GM18870 (cell line): ENCODE results near the gene CSMD2.
"Not testable (repeated sequence)": the region's sequence is repeated elsewhere in the genome, so short reads cannot be mapped to it uniquely, and the experiment has no call there.

Experiments
- ATAC-seq: cut with Tn5 transposase; IDR thresholded peaks from one replicate; pipeline ENCODE4 v1.9.1; 2021; ENCODE audit warnings: moderate library complexity; ENCODE audit not compliant: unreplicated experiment

The CSMD2 gene

GRCh38 chr1:34113362-34113761, 51.7 kb downstream of the CSMD2 start:
- no peak for ATAC-seq

DNA sequence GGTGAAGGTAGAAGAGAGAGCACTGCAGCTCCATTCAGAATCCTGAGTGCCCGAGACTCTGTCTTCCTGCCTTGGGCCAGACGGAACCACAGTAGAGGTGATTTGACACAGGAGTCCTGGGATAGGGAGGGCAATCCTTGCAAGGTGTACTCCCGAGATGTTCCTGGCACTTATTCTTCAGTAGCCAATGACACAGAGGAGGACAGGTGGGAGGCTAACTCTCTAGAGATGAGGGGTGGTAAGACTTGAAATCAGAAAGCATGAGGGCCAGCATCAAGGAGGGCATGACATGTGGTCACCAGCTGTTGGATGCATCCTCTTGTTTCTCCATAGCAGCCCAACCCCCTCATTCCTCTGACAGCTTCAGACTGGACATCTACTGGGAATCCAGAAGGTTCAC, 56.3 kb downstream of the CSMD2 start:
- no peak for ATAC-seq

DNA sequence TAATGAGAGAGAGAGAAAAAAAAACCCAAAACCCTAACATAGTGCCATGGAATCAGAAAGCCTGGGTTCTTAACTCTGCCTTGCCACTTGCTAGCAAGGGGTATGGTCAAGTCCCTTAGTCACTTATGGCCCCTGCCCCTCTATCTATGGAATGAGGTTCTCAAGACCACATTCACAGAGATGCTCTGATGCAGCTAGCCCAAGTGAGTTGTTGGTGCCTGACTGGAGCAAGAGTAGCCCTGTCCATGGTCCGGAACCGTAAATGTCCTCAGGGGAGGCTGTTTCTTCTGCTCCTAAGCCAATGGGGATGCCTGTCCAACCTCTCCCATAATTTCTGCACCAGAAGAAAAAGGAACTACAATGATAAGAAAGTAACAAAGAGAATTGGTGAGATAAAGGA, 56.8 kb downstream of the CSMD2 start:
- ATAC-seq = no peak

- no peak for ATAC-seq
Measured at GRCh38 chr1:34101151-34101550, 63.9 kb downstream of the CSMD2 start.

GRCh38 chr1:34100332-34100731, 64.7 kb downstream of the CSMD2 start:
- ATAC-seq = no peak

- not testable (repeated sequence) for ATAC-seq
Measured at GRCh38 chr1:34092399-34092798, 72.6 kb downstream of the CSMD2 start.

DNA sequence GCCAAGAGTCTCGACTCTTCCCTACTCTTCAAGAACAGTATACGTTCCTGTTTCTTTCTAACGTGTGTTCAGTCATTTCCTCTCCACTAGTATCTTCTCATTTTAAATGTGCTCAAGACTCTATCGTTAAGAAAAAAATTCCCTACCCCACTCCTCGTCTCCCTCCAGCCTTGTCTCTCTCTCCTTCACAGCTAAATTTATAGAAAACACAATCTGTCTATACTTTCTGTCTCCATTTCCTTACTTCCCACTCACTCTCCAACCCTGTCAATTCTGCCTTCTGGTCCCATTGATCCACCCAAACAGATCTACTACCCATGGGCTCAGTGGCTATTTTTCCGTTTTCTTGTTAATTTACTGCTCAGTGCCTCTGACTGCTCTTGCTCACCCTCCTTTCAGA, 75.3 kb downstream of the CSMD2 start:
- no peak for ATAC-seq

- ATAC-seq = no peak
Measured at GRCh38 chr1:34087986-34088385, 77.0 kb downstream of the CSMD2 start.

- ATAC-seq = no peak
Measured at GRCh38 chr1:34086561-34086960, 78.5 kb downstream of the CSMD2 start.

DNA sequence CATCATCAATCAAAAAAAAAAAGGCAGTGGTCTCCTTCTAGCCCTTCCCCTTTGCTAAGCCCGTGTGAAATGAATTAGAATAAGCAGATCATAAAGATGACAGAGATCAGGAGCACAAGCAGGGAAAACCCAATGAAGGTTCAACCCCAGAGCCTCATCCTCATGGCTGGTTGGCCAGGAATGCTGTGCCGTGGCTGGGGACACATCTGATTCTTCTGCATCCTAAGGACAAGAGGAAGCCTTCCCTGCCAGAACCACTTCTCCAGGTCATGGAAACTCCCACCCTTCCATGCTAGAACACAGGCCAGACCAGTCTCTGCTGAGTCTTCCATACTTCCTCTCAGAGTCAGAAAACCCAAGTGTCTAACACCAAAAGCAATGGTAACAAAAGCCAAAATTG, 81.1 kb downstream of the CSMD2 start:
- no peak for ATAC-seq

DNA sequence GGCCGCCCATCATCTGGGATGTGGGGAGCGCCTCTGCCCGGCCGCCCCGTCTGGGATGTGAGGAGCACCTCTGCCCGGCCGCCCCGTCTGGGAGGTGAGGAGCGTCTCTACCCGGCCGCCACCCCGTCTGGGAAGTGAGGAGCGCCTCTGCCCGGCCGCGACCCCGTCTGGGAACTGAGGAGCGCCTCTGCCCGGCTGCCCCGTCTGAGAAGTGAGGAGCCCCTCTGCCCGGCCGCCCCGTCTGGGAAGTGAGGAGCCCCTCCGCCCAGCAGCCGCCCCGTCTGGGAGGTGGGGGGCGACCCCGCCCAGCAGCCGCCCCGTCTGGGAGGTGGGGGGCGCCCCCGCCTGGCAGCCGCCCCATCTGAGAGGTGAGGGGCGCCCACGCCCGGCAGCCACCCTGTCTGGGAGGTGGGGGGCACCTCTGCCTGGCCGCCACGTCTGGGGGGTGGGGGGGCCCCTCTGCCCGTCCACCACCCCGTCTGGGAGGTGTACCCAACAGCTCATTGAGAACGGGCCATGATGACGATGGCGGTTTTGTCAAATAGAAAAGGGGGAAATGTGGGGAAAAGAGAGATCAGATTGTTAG, 82.9 kb downstream of the CSMD2 start:
- not testable (repeated sequence) for ATAC-seq

- ATAC-seq = no peak
Measured at GRCh38 chr1:34078383-34078782, 86.6 kb downstream of the CSMD2 start.

GRCh38 chr1:34075576-34075975, 89.5 kb downstream of the CSMD2 start:
- no peak for ATAC-seq

GRCh38 chr1:34073028-34073695, 91.9 kb downstream of the CSMD2 start:
- ATAC-seq = no peak

DNA sequence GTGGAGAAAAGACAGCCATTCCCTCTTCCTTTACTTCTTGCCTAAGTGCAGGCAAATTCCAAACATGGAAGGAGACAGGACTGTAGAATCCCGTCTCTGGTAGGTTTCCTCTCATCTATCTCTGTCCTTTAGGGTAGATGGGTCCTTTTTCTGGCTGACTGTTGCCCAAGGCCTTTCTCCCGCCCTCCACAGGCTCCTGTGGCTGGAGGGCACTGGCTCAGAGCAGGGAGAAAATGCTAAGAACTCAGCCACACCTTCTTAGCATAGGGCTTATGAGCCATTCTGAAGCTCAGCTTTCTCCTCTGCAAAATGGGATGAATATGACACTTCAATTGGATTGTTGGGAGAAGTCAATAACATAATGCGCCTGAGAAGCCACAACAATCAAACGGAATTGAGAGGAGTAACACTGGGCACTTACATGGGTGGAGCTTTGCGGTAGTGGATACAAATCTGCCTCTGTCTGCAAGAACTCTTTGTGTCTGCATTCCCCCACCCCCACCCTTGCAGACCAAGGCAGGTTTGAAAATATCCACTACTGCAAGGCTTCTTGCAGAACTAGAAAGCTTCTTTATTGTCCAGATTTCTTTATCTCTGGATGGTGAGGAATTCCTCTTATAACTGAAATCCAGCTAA, 94.7 kb downstream of the CSMD2 start:
- ATAC-seq = no peak

DNA sequence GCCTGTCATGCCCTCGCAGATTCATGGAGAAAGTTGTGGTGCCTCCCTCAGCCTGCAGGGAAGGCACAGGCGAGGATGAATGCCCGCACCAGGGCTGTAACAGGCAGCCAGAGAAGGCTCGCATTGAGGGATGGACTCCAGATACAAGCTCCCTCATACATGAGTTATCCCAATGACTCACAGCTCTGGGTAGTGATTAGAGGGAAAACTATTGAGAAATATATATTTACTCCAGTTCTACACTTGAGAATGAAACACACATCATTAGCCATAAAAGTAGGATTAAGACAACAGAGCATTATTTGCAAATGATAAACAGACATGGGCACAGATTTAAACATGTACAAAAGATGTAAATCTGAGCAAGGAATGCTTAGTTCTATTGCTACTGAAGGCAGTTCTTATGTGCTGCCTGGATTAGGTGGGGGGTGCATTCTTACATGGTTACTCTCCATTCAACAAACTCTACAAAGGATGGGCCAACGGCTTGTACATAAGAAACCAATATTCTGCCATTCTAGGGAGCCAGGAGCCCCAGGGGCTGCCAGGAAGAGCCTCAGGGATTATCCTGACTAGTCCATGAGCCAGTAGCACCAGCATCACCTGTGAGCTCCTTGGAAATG, 97.9 kb downstream of the CSMD2 start:
- no peak for ATAC-seq

DNA sequence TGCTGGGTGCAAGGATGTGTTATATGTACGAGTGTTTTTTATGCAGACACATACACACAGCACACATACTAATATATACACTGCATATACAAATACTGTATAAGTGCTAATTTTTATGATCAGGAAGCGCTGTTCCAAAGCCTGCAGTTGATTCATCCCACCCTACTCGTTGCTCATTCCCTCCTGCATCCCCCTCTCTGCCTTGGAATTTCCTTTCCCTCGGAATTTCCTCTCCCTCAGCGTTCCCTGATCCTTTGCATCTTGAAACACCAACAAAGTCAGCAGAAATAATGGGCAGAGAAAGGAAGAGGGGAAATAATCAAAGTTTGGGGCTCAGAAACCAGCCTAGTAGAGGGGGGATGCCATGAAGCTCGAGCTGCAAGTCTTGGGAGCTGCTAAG, 98.9 kb downstream of the CSMD2 start:
- ATAC-seq = no peak

DNA sequence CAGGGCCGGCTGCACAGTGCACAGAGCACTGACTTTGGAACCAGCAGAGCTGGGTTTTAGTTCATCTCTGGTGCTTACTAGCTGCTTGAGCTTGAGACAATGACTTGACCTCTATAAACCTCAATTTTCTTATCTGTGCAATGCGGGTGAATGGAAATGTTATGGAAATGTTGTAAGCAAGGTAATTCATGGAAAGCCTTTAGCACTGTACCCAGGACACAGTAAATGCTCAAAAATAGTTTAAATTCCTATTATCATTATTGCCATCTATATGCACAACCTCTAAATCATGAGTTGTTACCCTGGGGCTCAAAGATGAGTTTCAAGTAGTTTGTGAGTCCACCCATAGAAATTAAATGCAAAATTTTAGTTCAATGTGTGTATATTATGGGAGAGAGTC, 99.5 kb downstream of the CSMD2 start:
- ATAC-seq = no peak

GRCh38 chr1:34060901-34061415, 104.1 kb downstream of the CSMD2 start:
- no peak for ATAC-seq

- no peak for ATAC-seq
Measured at GRCh38 chr1:34060187-34060730, 104.8 kb downstream of the CSMD2 start.

DNA sequence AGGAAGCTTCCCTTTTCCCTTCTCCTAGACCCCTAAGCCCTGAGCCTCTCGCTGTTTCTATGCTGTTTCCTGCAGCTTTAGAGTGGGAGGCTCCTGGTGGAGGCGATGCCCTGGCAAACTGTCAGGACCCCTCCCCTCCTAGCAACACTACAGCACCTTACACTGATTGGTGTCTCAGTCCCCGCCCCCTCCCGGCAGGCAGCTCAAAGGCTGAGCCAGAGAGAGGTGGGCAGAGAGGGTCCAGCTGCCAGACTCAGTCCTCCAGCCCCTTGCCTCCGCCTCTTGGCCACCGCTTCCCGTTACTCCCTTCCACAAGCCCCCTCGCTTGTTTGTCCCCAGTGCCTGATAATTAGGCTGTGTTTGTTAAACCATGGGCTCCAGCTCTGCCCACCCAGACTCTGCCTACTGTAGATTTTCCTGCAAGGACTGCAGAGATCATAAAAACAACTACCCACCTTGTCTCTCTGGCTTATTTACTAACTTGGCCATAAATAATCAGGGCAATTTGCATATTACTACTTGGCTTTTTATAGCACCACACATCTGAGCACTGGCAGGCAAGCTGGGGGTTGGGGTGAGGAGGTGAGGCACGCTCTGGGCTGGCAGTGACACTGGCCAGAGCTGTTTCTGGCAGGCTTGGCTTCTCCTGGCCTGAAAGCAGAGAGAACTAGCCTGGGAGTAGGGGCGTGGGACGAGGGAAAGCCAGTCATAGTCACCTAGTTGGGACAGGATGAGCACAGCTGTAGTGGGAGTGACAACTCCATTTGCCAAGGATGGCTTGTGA, 107.5 kb downstream of the CSMD2 start:
- no peak for ATAC-seq
